PC-9 (cell line): ENCODE results near the gene KRT78. TPM values are rescaled to one million over a fixed set of nuclear protein-coding genes. Genes with fewer than 3 reads are reported as not detected.

ENCODE experiments used
- BruUV-seq: library from RNA; stranded (reverse); fragments of 400-500 nt; replicated peaks from 2 replicates; lab custom pipeline; 2021; lab: Mats Ljungman, UMichigan
- CTCF ChIA-PET: fragments of 300-600 bp; sonication (Branson Sonifier 250); formaldehyde crosslinking; loops from one replicate; lab custom pipeline; 2022; ENCODE audit warnings: antibody characterized with exemption; lab: Charles Lee
- POLR2A ChIA-PET: fragments of 300-600 bp; sonication (Branson Sonifier 250); formaldehyde crosslinking; loops from one replicate; lab custom pipeline; 2022; ENCODE audit warnings: antibody characterized with exemption; ENCODE audit not compliant: unreplicated experiment; lab: Charles Lee
- DNase-seq, 2 experiments: peaks; one replicate each; pipeline versions ENCODE4 v3.0.0 to v3.0.0-alpha.2; 2015 to 2022; ENCODE audit warnings: mixed read lengths in 1 of 2
- H2AFZ ChIP-seq: fragments of 200-600 bp; sonication (generic); 2 replicates; pipeline ENCODE4 v1.8.1; 2017; ENCODE audit warnings: antibody characterized with exemption
- H3F3A ChIP-seq: fragments of 200-600 bp; sonication (generic); 2 replicates; pipeline ENCODE4 v1.8.1; 2017; ENCODE audit warnings: antibody characterized with exemption, mild to moderate bottlenecking, low read depth; ENCODE audit not compliant: insufficient read depth
- H3K27ac ChIP-seq: fragments of 200-600 bp; sonication (generic); 2 replicates; pipeline ENCODE4 v1.6.1; 2016; ENCODE audit warnings: mixed run types
- H3K27me3 ChIP-seq: fragments of 200-600 bp; sonication (generic); 2 replicates; pipeline ENCODE4 v1.6.1; 2016; ENCODE audit warnings: low read depth, mixed run types; ENCODE audit not compliant: insufficient read depth
- H3K36me3 ChIP-seq: fragments of 200-600 bp; sonication (generic); 2 replicates; pipeline ENCODE4 v1.6.1; 2016; ENCODE audit warnings: low read depth, mixed run types
- H3K4me1 ChIP-seq: fragments of 200-600 bp; sonication (generic); replicated peaks from 2 replicates; pipeline ENCODE4 v1.6.1; 2016; ENCODE audit warnings: mixed run types; ENCODE audit not compliant: insufficient read depth
- H3K4me2 ChIP-seq: fragments of 200-600 bp; sonication (generic); 2 replicates; pipeline ENCODE4 v1.6.1; 2017; ENCODE audit warnings: mixed run types
- H3K4me3 ChIP-seq: fragments of 200-600 bp; sonication (generic); 2 replicates; pipeline ENCODE4 v1.6.1; 2016; ENCODE audit warnings: mixed run types
- H3K79me2 ChIP-seq: fragments of 200-600 bp; sonication (generic); 2 replicates; pipeline ENCODE4 v1.6.1; 2017; ENCODE audit warnings: low read depth, mixed run types
- H3K9me2 ChIP-seq: fragments of 200-600 bp; sonication (generic); 2 replicates; pipeline ENCODE4 v1.8.1; 2017; ENCODE audit warnings: mild to moderate bottlenecking; ENCODE audit not compliant: insufficient read depth
- H3K9me3 ChIP-seq: fragments of 200-600 bp; sonication (generic); 2 replicates; pipeline ENCODE4 v1.8.1; 2016; ENCODE audit warnings: low read depth; ENCODE audit not compliant: insufficient read depth
- H4K20me1 ChIP-seq: fragments of 200-600 bp; sonication (generic); 2 replicates; pipeline ENCODE4 v1.8.1; 2017; ENCODE audit not compliant: insufficient read depth
- CTCF ChIP-seq: fragments of 200-600 bp; sonication (generic); conservative IDR thresholded peaks from 2 replicates; pipeline ENCODE4 v1.6.1; 2017; ENCODE audit warnings: mixed run types, antibody characterized with exemption, mild to moderate bottlenecking, moderate library complexity
- EZH2 ChIP-seq: fragments of 200-600 bp; sonication (generic); IDR thresholded peaks from 2 replicates; pipeline ENCODE4 v1.8.0; 2017; ENCODE audit warnings: antibody characterized with exemption, low read depth
- intact Hi-C: fragments of 100-400 bp; cut with micrococcal nuclease; formaldehyde crosslinking; loops from one replicate; pipeline ENCODE4 v1.10.0; 2022; ENCODE audit not compliant: unreplicated experiment
- total RNA-seq: library from RNA; stranded (reverse); gene quantifications from 2 replicates; pipeline ENCODE4 v1.2.3, GENCODE V29; 2021

The KRT78 gene
- total RNA-seq, 1 experiment from 2014 or later, result 1.5 TPM

GRCh38 chr12:52837781-52838608 lies 10.8 kb downstream of the KRT78 start:
- H3K4me1 ChIP-seq, result peaks cover 16% of the 10 kb centered on the region
- no peak for DNase-seq
- intact Hi-C loops, result no loop called here
- H3K27me3 ChIP-seq, result no peaks in the 10 kb centered on the region
- BruUV-seq, result no TSS peak
- no peaks in the 10 kb centered on the region for H3K79me2 ChIP-seq
- TF ChIP-seq EZH2 (no peak), CTCF (no peak)
- no peak overlapping the region for H3K4me3 ChIP-seq
- no peak overlapping the region for H3K27ac ChIP-seq
- no peaks in the 10 kb centered on the region for H3F3A ChIP-seq
- no peaks in the 10 kb centered on the region for H3K36me3 ChIP-seq
- H3K9me3 ChIP-seq, result no peaks in the 10 kb centered on the region
- no peaks in the 10 kb centered on the region for H3K9me2 ChIP-seq
- no peaks in the 10 kb centered on the region for H4K20me1 ChIP-seq
- POLR2A ChIA-PET, result no interaction called here
- CTCF ChIA-PET, result interaction anchor here (0.6 kb wide), 2 partner anchors 27 to 560 kb away, joined by 3 to 4 read pairs; no protein-coding TSS in a partner anchor
- no peak overlapping the region for H2AFZ ChIP-seq
- no peak overlapping the region; the same call in 1 of the 2 replicates for H3K4me2 ChIP-seq

- no peak overlapping the region for H3K4me3 ChIP-seq
- H3K27me3 ChIP-seq, result no peaks in the 10 kb centered on the region
- no peaks in the 10 kb centered on the region for H3K9me3 ChIP-seq
- H3K4me2 ChIP-seq, result peak overlapping the region; percentile 20; the same call in 1 of the 2 replicates
- ChIA-PET POLR2A (no interaction called here), CTCF (no interaction called here)
- no peak overlapping the region for H2AFZ ChIP-seq
- no peak for TF ChIP-seq CTCF
- no peak for TF ChIP-seq EZH2
- H3F3A ChIP-seq, result no peaks in the 10 kb centered on the region
- no peak overlapping the region for H3K27ac ChIP-seq
- intact Hi-C loops, result no loop called here
- no peaks in the 10 kb centered on the region for H3K9me2 ChIP-seq
- H3K36me3 ChIP-seq, result no peaks in the 10 kb centered on the region
- peaks cover 16% of the 10 kb centered on the region for H3K4me1 ChIP-seq
- peak; percentile 34 to 63 for DNase-seq
- H4K20me1 ChIP-seq, result no peaks in the 10 kb centered on the region
- H3K79me2 ChIP-seq, result no peaks in the 10 kb centered on the region
- no TSS peak for BruUV-seq
Measured at GRCh38 chr12:52837413-52837741, 11.4 kb downstream of the KRT78 start.

GRCh38 chr12:52836491-52837412 lies 12.0 kb downstream of the KRT78 start:
- H3F3A ChIP-seq, result no peaks in the 10 kb centered on the region
- no peak overlapping the region for H2AFZ ChIP-seq
- no TSS peak for BruUV-seq
- H3K4me1 ChIP-seq, result peaks cover 16% of the 10 kb centered on the region
- H4K20me1 ChIP-seq, result no peaks in the 10 kb centered on the region
- ChIA-PET POLR2A (no interaction called here), CTCF (interaction anchor here (0.5 kb wide), 1 partner anchor 816 kb away, joined by 3 read pairs; no protein-coding TSS in a partner anchor)
- DNase-seq, result no peak
- H3K27me3 ChIP-seq, result no peaks in the 10 kb centered on the region
- no peak overlapping the region for H3K4me3 ChIP-seq
- H3K36me3 ChIP-seq, result no peaks in the 10 kb centered on the region
- H3K9me3 ChIP-seq, result no peaks in the 10 kb centered on the region
- H3K27ac ChIP-seq, result no peak overlapping the region
- no peaks in the 10 kb centered on the region for H3K79me2 ChIP-seq
- no peak for TF ChIP-seq CTCF
- no peak for TF ChIP-seq EZH2
- H3K9me2 ChIP-seq, result no peaks in the 10 kb centered on the region
- intact Hi-C loops, result no loop called here
- H3K4me2 ChIP-seq, result peak overlapping the region; percentile 20; the same call in 1 of the 2 replicates
